GM18498 (cell line): ENCODE measurements around the gene FBN1.

Experiments
- ATAC-seq: cut with Tn5 transposase; IDR thresholded peaks from one replicate; pipeline ENCODE4 v1.9.1; 2021; ENCODE audit warnings: mild to moderate bottlenecking, moderate library complexity; ENCODE audit not compliant: unreplicated experiment

FBN1 gene

GRCh38 chr15:48522911-48523310, 122.6 kb downstream of the FBN1 start:
- no peak for ATAC-seq

GRCh38 chr15:48522123-48522522, 123.4 kb downstream of the FBN1 start:
- no peak for ATAC-seq

GRCh38 chr15:48520376-48521155, 124.9 kb downstream of the FBN1 start:
- ATAC-seq: no peak

GRCh38 chr15:48516121-48516520, 129.4 kb downstream of the FBN1 start:
- no peak for ATAC-seq

GRCh38 chr15:48515500-48515899, 130.0 kb downstream of the FBN1 start:
- no peak for ATAC-seq

- no peak for ATAC-seq
These were observed 131.2 kb downstream of the FBN1 start for GRCh38 chr15:48514103-48514816.

- no peak for ATAC-seq
These were observed 134.5 kb downstream of the FBN1 start for GRCh38 chr15:48510976-48511375.

- peak; percentile 86 for ATAC-seq
These were observed 138.0 kb downstream of the FBN1 start for GRCh38 chr15:48507416-48508065.

- ATAC-seq: no peak
These were observed 140.4 kb downstream of the FBN1 start for GRCh38 chr15:48505067-48505466.

GRCh38 chr15:48501208-48501607, 144.3 kb downstream of the FBN1 start:
- peak; percentile 76 for ATAC-seq

GRCh38 chr15:48500595-48500994, 144.9 kb downstream of the FBN1 start:
- ATAC-seq: no peak

GRCh38 chr15:48499978-48500377, 145.5 kb downstream of the FBN1 start:
- ATAC-seq: no peak

- ATAC-seq: no peak
These were observed 146.7 kb downstream of the FBN1 start for GRCh38 chr15:48498828-48499227.

- ATAC-seq: no peak
These were observed 150.9 kb downstream of the FBN1 start for GRCh38 chr15:48494631-48495030.

- ATAC-seq: no peak
These were observed 151.7 kb downstream of the FBN1 start for GRCh38 chr15:48493763-48494225.

GRCh38 chr15:48493084-48493762, 152.3 kb downstream of the FBN1 start:
- no peak for ATAC-seq

- no peak for ATAC-seq
These were observed 159.3 kb downstream of the FBN1 start for GRCh38 chr15:48486228-48486627.

- ATAC-seq: no peak
These were observed 163.7 kb downstream of the FBN1 start for GRCh38 chr15:48481802-48482201.

GRCh38 chr15:48479751-48480150, 165.8 kb downstream of the FBN1 start:
- ATAC-seq: no peak

GRCh38 chr15:48478581-48478980, 166.9 kb downstream of the FBN1 start:
- ATAC-seq: no peak

- no peak for ATAC-seq
These were observed 167.6 kb downstream of the FBN1 start for GRCh38 chr15:48477795-48478360.
